Measurements from ENCODE around the gene SYCP2L. TPM values are rescaled to one million over a fixed set of nuclear protein-coding genes. Genes with fewer than 3 reads are reported as not detected.
"Not testable (repeated sequence)": the region's sequence is repeated elsewhere in the genome, so short reads cannot be mapped to it uniquely, and the experiment has no call there.

The SYCP2L gene
- total and polyA plus RNA-seq, 10 of the 15 experiments (the other 5 are each of a cell fraction or from before 2014, with no cell fraction given) = 0.03 to 0.12 (median 0.04) TPM; not detected in 7

DNA sequence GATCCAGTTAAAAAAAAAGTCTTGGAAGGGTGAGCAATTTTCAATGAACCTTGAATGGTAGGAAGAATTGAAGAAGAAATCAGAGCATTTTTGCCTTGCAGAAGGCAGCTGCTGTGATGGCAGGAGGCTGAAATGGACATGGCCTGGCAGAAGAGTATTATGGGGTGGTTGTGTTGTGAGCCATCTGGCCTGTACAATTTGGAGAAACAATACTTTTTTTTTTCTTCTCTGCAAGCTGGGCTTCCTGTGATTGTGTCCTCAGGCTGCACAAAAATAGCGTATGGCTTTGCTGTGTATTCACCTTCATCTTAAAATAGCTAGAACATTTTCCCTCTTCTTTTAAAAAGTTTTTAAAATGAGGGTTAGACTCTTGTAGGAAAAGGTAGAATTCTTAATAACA lies 21.4 kb downstream of the SYCP2L start:
- TF ChIP-seq, protein P1, sequence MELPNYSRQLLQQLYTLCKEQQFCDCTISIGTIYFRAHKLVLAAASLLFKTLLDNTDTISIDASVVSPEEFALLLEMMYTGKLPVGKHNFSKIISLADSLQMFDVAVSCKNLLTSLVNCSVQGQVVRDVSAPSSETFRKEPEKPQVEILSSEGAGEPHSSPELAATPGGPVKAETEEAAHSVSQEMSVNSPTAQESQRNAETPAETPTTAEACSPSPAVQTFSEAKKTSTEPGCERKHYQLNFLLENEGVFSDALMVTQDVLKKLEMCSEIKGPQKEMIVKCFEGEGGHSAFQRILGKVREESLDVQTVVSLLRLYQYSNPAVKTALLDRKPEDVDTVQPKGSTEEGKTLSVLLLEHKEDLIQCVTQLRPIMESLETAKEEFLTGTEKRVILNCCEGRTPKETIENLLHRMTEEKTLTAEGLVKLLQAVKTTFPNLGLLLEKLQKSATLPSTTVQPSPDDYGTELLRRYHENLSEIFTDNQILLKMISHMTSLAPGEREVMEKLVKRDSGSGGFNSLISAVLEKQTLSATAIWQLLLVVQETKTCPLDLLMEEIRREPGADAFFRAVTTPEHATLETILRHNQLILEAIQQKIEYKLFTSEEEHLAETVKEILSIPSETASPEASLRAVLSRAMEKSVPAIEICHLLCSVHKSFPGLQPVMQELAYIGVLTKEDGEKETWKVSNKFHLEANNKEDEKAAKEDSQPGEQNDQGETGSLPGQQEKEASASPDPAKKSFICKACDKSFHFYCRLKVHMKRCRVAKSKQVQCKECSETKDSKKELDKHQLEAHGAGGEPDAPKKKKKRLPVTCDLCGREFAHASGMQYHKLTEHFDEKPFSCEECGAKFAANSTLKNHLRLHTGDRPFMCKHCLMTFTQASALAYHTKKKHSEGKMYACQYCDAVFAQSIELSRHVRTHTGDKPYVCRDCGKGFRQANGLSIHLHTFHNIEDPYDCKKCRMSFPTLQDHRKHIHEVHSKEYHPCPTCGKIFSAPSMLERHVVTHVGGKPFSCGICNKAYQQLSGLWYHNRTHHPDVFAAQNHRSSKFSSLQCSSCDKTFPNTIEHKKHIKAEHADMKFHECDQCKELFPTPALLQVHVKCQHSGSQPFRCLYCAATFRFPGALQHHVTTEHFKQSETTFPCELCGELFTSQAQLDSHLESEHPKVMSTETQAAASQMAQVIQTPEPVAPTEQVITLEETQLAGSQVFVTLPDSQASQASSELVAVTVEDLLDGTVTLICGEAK (IDR thresholded peaks at IDR 0.05; ENCODE audit: borderline replicate concordance) = no peak
- TF ChIP-seq KLF5 (IDR thresholded peaks at IDR 0.05; ENCODE audit: partially characterized antibody) = no peak
- Histone ChIP-seq H3K79me2 (ENCODE audit: control insufficient read depth, insufficient read depth, low read length) (no peaks in the 10 kb centered on the region), H3K4me2 (ENCODE audit: control insufficient read depth, insufficient read depth) (no peak overlapping the region), H3K27me3 (replicated peaks in 1 of 2; ENCODE audit: control insufficient read depth in 2 of 2, insufficient read depth in 2 of 2, low read length in 1 of 2) (no peaks in the 10 kb centered on the region; a peak in 1 of 4 replicates), H3K4me3 (no peak overlapping the region), H2AFZ (ENCODE audit: control insufficient read depth, low read depth, low read length) (no peak overlapping the region), H3K36me3 (ENCODE audit: control insufficient read depth in 2 of 2, insufficient read depth in 2 of 2, low read length in 1 of 2) (no peaks in the 10 kb centered on the region), H3K4me1 (ENCODE audit: control insufficient read depth, insufficient read depth, low read length) (no peaks in the 10 kb centered on the region), H4K20me1 (ENCODE audit: control insufficient read depth, insufficient read depth) (no peaks in the 10 kb centered on the region), H3K9me3 (replicated peaks; ENCODE audit: control insufficient read depth, insufficient read depth, low read length) (no peaks in the 10 kb centered on the region), H3K27ac (ENCODE audit: control insufficient read depth, insufficient read depth) (no peak overlapping the region), H3K9ac (ENCODE audit: control insufficient read depth, insufficient read depth, low read length) (no peak overlapping the region)
- ATAC-seq = no peak
- no TSS peak for BruUV-seq (replicated peaks)
- DNase-seq (ENCODE audit: low read depth, low spot score) = no peak
- in situ Hi-C loops (cut with MboI) (no loop called here), intact Hi-C loops (cut with micrococcal nuclease; ENCODE audit: unreplicated experiment) (loop anchor here (10.0 kb wide), 1 partner anchor 1143 kb away; no protein-coding TSS in a partner anchor)
- CTCF ChIA-PET = interaction anchor here (0.6 kb wide), 1 partner anchor 12 kb away, joined by 5 read pairs; no protein-coding TSS in a partner anchor
- WGBS (ENCODE audit: insufficient coverage, insufficient replicate concordance, low lambda C conversion rate, missing lambda C conversion rate) = 100% methylated on average over 1 of the region's 1 CpG
- RAD21 ChIA-PET (ENCODE audit: unreplicated experiment) = no interaction called here
- SMC1A ChIA-PET (ENCODE audit: uncharacterized antibody, unreplicated experiment) = no interaction called here
- POLR2A ChIA-PET = interaction anchor here (0.6 kb wide), 3 partner anchors 10 to 278 kb away, joined by 3 to 6 read pairs (median 3); no protein-coding TSS in a partner anchor
- no peak for FAIRE-seq

DNA sequence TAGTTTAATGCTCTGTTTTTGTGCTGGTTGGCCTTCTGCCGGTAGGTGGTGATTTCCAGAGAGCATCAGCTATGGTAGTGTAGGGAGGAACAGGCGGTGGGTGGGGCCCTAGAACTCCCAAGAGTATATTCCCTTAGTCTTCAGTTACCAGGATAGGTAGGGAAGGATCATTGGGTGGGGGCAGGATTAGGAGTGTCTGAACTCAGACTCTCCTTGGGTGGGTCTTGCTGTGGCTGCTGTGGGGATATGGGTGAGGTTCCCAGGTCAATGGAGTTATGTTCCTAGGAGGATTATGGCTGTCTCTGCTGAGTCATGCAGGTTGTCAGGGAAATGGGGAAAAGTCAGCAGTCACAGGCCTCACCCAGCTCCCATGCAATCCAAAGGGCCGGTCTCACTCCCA lies 32.7 kb downstream of the SYCP2L start:
- POLR2A ChIA-PET; H3K27ac ChIP-seq (ENCODE audit: control insufficient read depth, insufficient read depth); H3K79me2 ChIP-seq (ENCODE audit: control insufficient read depth, insufficient read depth, low read length); H3K27me3 ChIP-seq (replicated peaks in 1 of 2; ENCODE audit: control insufficient read depth in 2 of 2, insufficient read depth in 2 of 2, low read length in 1 of 2); H2AFZ ChIP-seq (ENCODE audit: control insufficient read depth, low read depth, low read length); RAD21 ChIA-PET (ENCODE audit: unreplicated experiment); H3K36me3 ChIP-seq (ENCODE audit: control insufficient read depth in 2 of 2, insufficient read depth in 2 of 2, low read length in 1 of 2); DNase-seq (ENCODE audit: low read depth, low spot score); H3K4me2 ChIP-seq (ENCODE audit: control insufficient read depth, insufficient read depth); SMC1A ChIA-PET (ENCODE audit: uncharacterized antibody, unreplicated experiment); BruUV-seq (replicated peaks); ATAC-seq; FAIRE-seq; intact Hi-C loops (cut with micrococcal nuclease; ENCODE audit: unreplicated experiment); H3K4me1 ChIP-seq (ENCODE audit: control insufficient read depth, insufficient read depth, low read length); H3K9me3 ChIP-seq (replicated peaks; ENCODE audit: control insufficient read depth, insufficient read depth, low read length); H4K20me1 ChIP-seq (ENCODE audit: control insufficient read depth, insufficient read depth); H3K4me3 ChIP-seq; in situ Hi-C loops (cut with MboI); H3K9ac ChIP-seq (ENCODE audit: control insufficient read depth, insufficient read depth, low read length): not testable (repeated sequence)
- CTCF ChIA-PET = interaction anchor here (0.6 kb wide), 1 partner anchor 151 kb away, joined by 3 read pairs; no protein-coding TSS in a partner anchor
- 46% methylated on average over 3 of the region's 3 CpGs for WGBS (ENCODE audit: insufficient coverage, insufficient replicate concordance, low lambda C conversion rate, missing lambda C conversion rate)

Data from GM12878 (cell line).